Coronary artery (tissue), 2 donors: ENCODE results near the gene MICAL1.

ENCODE experiments used
- DNase-seq: peaks from one replicate; pipeline ENCODE4 v3.0.0-alpha.2; 2017; ENCODE audit warnings: low spot score
- H3K27ac ChIP-seq, 2 donors: fragments of 200-600 bp; sonication (generic); one replicate each; pipeline ENCODE4 v1.5.1; 2016 to 2019
- H3K4me3 ChIP-seq: fragments of 200-600 bp; sonication (generic); 2 replicates; pipeline ENCODE4 v1.5.1; 2016; ENCODE audit warnings: mild to moderate bottlenecking, moderate library complexity
- TF ChIP-seq, protein P1 (sequence below): fragments of 200-600 bp; sonication (generic); IDR thresholded peaks from one replicate; pipeline ENCODE4 v1.5.1; 2019; ENCODE audit warnings: antibody characterized with exemption

MICAL1 gene

DNA sequence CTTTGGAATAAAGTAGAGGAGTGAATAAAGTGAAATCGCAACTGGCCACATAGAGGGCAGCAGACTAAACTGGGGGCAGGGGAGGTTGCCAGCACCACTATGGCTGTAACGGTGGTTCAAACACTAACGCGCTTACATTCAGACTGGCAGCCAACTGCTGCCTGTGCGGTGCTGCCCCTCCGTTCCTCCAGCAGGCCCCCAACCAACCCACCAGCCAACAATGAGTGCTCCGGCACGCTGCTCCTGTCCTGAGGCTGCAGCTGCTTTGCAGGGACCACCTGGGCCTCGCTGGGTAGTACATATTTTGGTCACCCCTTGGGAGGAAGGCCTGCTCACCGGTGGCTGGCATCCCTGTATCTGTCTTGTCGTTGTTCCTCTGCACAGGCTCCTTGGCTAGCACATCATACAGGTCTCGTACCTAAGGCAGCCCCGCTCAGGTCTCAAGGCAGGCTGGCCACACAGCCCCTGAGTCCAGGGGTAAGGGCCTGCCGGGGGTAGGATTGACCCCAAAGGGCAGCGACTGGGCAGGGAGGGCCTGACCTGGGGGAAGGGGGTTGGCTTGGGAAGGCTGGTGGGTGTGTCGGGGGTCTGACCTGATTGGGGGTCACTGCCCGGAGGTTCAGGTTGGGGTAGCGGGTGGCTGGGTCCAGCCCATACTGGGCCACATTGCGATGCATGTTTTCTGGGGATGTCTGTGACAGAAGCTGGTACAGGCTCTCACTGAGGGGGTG, 6.3 kb downstream of the MICAL1 start:
- TF ChIP-seq, protein P1, sequence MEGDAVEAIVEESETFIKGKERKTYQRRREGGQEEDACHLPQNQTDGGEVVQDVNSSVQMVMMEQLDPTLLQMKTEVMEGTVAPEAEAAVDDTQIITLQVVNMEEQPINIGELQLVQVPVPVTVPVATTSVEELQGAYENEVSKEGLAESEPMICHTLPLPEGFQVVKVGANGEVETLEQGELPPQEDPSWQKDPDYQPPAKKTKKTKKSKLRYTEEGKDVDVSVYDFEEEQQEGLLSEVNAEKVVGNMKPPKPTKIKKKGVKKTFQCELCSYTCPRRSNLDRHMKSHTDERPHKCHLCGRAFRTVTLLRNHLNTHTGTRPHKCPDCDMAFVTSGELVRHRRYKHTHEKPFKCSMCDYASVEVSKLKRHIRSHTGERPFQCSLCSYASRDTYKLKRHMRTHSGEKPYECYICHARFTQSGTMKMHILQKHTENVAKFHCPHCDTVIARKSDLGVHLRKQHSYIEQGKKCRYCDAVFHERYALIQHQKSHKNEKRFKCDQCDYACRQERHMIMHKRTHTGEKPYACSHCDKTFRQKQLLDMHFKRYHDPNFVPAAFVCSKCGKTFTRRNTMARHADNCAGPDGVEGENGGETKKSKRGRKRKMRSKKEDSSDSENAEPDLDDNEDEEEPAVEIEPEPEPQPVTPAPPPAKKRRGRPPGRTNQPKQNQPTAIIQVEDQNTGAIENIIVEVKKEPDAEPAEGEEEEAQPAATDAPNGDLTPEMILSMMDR = no peak
- DNase-seq = no peak
- Histone ChIP-seq H3K27ac (no peak overlapping the region), H3K4me3 (no peak overlapping the region)

DNA sequence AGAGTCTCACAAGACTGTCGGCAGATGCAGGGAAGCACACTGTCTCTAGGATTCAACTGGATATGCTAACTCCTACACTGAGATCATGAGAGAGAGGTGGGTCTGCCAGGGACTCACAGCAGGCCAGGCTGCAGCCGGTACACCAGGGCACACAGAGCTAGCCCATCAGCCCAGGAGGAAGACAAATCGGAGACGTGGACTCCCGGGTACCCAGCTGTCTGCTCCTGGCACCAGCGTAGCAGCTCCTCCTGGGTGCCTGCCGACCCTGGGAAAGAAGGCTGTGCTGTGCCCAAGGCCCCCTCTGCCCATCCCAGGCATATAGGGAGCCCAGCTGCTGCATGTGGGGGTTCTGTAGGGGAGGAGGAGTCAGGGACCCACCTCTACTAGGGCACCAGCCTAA, 7.0 kb downstream of the MICAL1 start:
- Histone ChIP-seq H3K4me3 (no peak overlapping the region), H3K27ac (no peak overlapping the region)
- TF ChIP-seq, protein P1 = no peak
- no peak for DNase-seq

DNA sequence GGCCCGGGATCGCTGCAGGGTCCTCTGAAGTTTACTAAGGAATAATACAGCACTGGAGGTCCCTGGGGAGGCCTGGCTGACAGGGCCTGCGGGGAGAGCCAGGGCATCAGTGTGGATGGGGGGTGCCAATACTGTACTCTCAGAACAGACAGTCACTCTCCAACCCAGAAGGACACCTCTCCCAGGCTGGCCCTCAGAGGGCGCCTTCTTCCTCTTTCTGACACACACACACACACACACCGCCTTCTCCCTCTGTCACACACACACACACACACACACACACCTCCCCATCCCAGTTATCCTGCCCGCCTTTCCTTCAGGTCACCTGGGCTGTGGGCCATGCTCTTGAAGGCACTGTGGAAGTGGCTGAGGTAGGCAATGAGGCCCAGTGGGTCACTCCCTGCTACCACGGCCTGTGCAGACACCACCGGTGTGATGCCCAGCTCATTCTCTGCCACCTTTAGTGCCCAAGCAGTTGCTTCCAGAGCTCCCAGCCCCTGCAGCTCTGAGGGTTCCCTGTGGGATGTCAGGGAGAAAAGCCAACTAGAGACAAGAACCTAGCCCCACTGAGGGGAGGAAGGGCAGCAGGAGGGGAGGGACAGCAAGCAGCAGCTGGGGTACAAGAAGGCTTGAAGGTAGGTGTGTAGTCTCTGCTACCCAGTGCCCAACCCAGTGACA, 7.6 kb downstream of the MICAL1 start:
- DNase-seq = no peak
- TF ChIP-seq, protein P1 = no peak
- Histone ChIP-seq H3K4me3 (no peak overlapping the region), H3K27ac (no peak overlapping the region)

DNA sequence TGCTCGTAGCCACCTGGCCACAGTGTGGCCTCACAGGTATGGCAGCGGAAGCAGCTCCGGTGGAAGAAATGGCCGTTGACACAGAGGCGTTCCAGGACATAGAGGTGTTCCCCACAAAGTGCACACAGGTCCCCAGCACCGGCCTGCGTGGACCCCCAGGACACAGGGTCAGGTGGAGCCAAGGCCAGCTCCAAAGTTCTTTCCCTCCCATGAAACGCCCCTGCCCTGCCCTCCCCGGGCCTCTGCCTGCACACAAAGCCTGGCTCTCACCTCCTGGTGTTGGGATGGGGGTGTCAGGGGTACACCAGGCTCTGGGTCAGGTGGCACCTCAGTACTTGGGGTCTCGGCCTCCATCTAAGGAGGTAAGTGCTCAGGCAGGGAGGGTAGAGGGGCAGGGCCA, 8.5 kb downstream of the MICAL1 start:
- Histone ChIP-seq H3K27ac (no peak overlapping the region), H3K4me3 (no peak overlapping the region)
- TF ChIP-seq, protein P1 = no peak
- DNase-seq = no peak

DNA sequence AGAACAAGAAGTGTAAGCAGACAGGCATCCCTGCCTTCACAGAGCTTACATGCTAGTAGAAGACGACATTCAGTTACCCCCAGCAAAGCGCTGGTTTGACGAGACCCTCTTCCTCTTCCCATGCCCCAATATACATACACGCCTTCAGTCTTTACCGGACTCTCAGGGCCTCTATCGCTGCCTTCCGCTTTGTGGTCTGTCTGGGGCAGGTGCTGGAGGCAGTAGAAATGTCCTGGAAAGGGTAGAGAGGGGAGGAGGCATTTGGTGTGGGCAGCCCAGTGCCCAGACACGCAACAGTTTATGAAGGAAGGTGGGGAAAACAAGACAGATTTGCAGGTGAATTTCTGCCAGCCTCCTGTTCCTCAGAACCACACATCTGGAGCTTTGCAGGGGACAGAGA, 9.0 kb downstream of the MICAL1 start:
- TF ChIP-seq, protein P1 = no peak
- Histone ChIP-seq H3K27ac (no peak overlapping the region), H3K4me3 (no peak overlapping the region)
- DNase-seq = no peak

DNA sequence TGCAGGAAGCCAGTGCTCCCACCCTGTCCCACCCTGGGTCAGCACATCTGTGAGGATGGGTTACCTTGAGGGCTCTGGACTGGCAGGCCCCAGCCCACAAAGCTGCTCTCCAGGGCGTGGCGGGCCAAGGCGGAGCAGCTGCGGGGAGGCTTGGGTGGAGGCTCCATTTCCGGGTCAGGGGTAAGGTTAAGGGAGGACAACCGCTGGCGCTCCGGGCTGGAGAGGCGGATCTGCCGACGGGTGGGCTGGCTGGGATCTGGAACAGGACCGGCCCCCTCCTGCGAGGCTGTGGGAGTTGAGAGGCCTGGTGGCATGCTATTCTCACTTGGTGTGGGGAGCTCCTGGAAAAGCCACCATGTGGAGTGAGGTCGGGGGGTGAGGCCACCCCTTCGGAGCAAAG, 9.5 kb downstream of the MICAL1 start:
- Histone ChIP-seq H3K27ac (no peak overlapping the region), H3K4me3 (no peak overlapping the region)
- DNase-seq = no peak
- TF ChIP-seq, protein P1 = no peak

DNA sequence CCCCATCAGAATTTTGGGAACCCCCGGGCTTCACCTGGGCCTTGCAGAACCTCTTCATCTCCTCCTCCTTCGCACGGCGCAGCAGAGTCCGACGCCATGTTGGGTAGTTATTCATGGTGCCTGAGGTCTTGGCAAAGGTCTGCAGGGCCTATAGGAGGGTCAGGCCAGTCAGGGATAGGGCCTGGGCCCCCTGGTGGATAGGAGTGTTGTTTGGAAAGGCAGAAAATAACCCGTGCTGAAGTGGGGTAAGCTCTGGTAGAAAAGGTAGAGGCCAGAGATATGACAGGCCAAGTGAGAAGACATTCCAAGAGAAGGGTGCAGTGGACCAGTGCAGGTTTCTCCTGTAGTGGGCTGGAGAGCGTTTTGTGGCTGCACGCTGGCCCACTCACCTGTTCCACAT, 10.2 kb downstream of the MICAL1 start:
- TF ChIP-seq, protein P1 = no peak
- H3K4me3 ChIP-seq = no peak overlapping the region
- no peak overlapping the region for H3K27ac ChIP-seq
- DNase-seq = no peak
